Endothelial cell (in vitro differentiated cells): ENCODE measurements around the gene USH2A. TPM values are rescaled to one million over a fixed set of nuclear protein-coding genes. Genes with fewer than 3 reads are reported as not detected.

Source experiments
- DNase-seq: peaks from one replicate; pipeline ENCODE4 v3.0.0; 2021; ENCODE audit warnings: low spot score
- H3K27ac Mint-ChIP-seq: one replicate; pipeline ENCODE4 v1.8.0; 2021; ENCODE audit warnings: mixed read lengths, inconsistent platforms; ENCODE audit not compliant: unreplicated experiment
- H3K27me3 Mint-ChIP-seq: one replicate; pipeline ENCODE4 v1.8.0; 2021; ENCODE audit warnings: mild to moderate bottlenecking, moderate library complexity, mixed read lengths, inconsistent platforms; ENCODE audit not compliant: unreplicated experiment
- H3K36me3 Mint-ChIP-seq: one replicate; pipeline ENCODE4 v1.8.0; 2021; ENCODE audit warnings: mild to moderate bottlenecking, low read depth, mixed read lengths, inconsistent platforms; ENCODE audit not compliant: unreplicated experiment
- H3K4me1 Mint-ChIP-seq: one replicate; pipeline ENCODE4 v1.8.0; 2021; ENCODE audit warnings: mild to moderate bottlenecking, mixed read lengths, inconsistent platforms; ENCODE audit not compliant: unreplicated experiment
- H3K4me3 Mint-ChIP-seq: one replicate; pipeline ENCODE4 v1.8.0; 2021; ENCODE audit warnings: mild to moderate bottlenecking, mixed read lengths, inconsistent platforms; ENCODE audit not compliant: unreplicated experiment
- H3K9me3 Mint-ChIP-seq: one replicate; pipeline ENCODE4 v1.8.0; 2021; ENCODE audit warnings: mixed read lengths, inconsistent platforms; ENCODE audit not compliant: unreplicated experiment
- CTCF ChIP-seq: fragments of 200-600 bp; sonication (generic); IDR thresholded peaks from one replicate; pipeline ENCODE4 v1.5.0; 2021; ENCODE audit warnings: antibody characterized with exemption; ENCODE audit not compliant: unreplicated experiment
- total RNA-seq: library from RNA; stranded (reverse); fragmentation: NEBNext Ultra II Directional; extraction: Animal tissue kit (Norgen Biotek cat#: 25700); gene quantifications from one replicate; pipeline ENCODE4 v1.2.1, GENCODE V29; 2021; ENCODE audit not compliant: unreplicated experiment

USH2A gene
- total RNA-seq, 1 donor from 2014 or later = not detected

DNA sequence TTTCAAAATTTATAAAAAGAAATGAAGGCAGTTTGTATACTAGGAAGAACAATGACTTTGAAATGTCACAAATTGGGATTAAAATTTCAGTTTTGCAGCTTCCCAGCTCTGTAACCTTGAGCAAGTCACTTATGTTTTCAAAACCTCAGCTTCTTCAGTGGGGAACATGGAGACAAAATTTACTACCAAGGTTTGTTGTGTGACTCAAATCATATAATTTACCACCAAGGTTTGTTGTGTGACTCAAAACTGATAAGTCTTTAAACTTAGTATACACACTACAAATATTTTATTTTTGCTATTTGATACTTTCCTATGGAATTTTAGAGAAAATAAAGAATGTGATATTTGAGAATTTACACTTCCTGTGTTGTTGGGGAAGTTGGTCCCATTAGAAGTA lies 636.3 kb downstream of the USH2A start:
- no peak for DNase-seq
- no peak for TF ChIP-seq CTCF
- Mint-ChIP-seq H3K36me3 (no peaks in the 10 kb centered on the region), H3K4me3 (no peak overlapping the region), H3K9me3 (no peaks in the 10 kb centered on the region), H3K27ac (no peak overlapping the region), H3K27me3 (peaks cover 1% of the 10 kb centered on the region), H3K4me1 (peaks cover 10% of the 10 kb centered on the region)

DNA sequence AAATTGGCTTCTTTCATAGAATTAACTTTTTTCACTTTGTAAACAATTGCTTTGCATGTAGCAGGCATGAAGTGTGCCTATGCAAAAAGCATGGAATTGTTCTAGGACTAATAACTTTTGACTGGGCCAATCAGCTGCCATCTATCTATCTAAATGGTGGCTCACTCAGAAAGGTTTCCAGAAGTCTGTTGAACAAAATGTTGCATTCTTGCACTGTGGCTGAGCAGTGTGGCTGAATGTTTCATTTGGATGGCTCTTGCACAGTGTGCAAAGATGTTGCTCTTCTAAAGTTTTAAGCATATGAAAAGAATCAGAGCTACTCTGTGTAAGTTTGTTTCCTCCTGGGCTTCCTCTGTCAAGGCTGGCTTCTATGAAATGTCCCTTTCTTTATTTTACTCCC lies 642.6 kb downstream of the USH2A start:
- Mint-ChIP-seq H3K4me1 (peaks cover 11% of the 10 kb centered on the region), H3K27me3 (no peaks in the 10 kb centered on the region), H3K9me3 (no peaks in the 10 kb centered on the region), H3K36me3 (no peaks in the 10 kb centered on the region), H3K4me3 (no peak overlapping the region), H3K27ac (no peak overlapping the region)
- DNase-seq = no peak
- no peak for TF ChIP-seq CTCF

GRCh38 chr1:215780139-215780538 lies 643.1 kb downstream of the USH2A start:
- no peak for DNase-seq
- H3K36me3 Mint-ChIP-seq = no peaks in the 10 kb centered on the region
- no peak overlapping the region for H3K27ac Mint-ChIP-seq
- H3K4me1 Mint-ChIP-seq = peaks cover 15% of the 10 kb centered on the region
- no peaks in the 10 kb centered on the region for H3K27me3 Mint-ChIP-seq
- TF ChIP-seq CTCF = no peak
- no peak overlapping the region for H3K4me3 Mint-ChIP-seq
- no peaks in the 10 kb centered on the region for H3K9me3 Mint-ChIP-seq

DNA sequence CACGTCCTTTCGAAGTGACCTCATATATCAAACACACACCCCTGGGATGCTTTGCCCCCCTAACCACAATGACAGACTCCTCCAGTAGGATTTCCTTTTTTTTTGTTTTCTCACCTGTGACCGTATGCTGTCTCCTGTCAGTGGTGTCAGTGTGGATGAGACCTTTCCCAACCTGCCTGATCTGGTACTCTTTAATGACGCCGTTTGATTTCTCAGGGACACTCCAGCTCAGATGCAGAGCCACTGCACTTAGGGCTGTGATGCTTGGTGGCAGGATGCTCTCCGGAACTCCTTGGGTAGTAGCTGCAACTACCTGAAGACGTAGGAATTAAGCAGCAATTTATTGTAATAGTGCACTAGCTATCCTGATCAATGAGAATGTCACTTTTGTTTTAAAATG lies 643.5 kb downstream of the USH2A start:
- H3K9me3 Mint-ChIP-seq = no peaks in the 10 kb centered on the region
- H3K36me3 Mint-ChIP-seq = no peaks in the 10 kb centered on the region
- H3K27ac Mint-ChIP-seq = no peak overlapping the region
- TF ChIP-seq CTCF = no peak
- no peak for DNase-seq
- no peaks in the 10 kb centered on the region for H3K27me3 Mint-ChIP-seq
- H3K4me1 Mint-ChIP-seq = peaks cover 15% of the 10 kb centered on the region
- H3K4me3 Mint-ChIP-seq = no peak overlapping the region

GRCh38 chr1:215777370-215777925 lies 645.8 kb downstream of the USH2A start:
- H3K27ac Mint-ChIP-seq = no peak overlapping the region
- H3K4me3 Mint-ChIP-seq = no peak overlapping the region
- no peaks in the 10 kb centered on the region for H3K27me3 Mint-ChIP-seq
- no peak for DNase-seq
- no peaks in the 10 kb centered on the region for H3K36me3 Mint-ChIP-seq
- no peak for TF ChIP-seq CTCF
- H3K9me3 Mint-ChIP-seq = no peaks in the 10 kb centered on the region
- H3K4me1 Mint-ChIP-seq = peaks cover 17% of the 10 kb centered on the region
